ENCODE measurements around the gene CSE1L. TPM values are rescaled to one million over a fixed set of nuclear protein-coding genes. Genes with fewer than 3 reads are reported as not detected.

The CSE1L gene
- polyA plus RNA-seq, 1 of the 3 experiments (the other 2 are of a cell fraction), result 18.8 TPM

DNA sequence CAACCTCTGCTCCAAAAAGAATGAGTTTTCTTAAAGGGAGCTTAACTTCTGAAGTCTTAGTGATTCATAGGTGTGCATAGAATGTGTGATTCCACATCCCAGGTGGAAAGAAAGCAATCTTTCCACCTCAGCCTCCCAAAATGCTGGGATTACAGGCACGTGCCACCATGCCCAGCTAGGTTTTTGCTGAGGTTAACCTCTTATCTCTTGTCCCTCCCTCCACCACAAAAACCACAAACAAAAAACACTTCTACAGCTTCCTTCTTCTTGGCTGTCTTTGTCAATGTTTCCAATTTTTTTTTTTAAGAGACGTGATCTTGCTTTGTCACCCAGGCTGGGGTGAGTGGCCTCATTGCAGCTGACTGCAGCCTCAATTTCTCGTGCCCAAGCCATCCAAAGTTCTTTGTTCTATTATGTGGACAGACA lies 8.1 kb upstream of the CSE1L start:
- whole genome bisulfite sequencing (ENCODE audit: low lambda C conversion rate), result 92% methylated on average over 3 of the region's 3 CpGs
- ChIA-PET POLR2A (no interaction called here), CTCF (interaction anchor here (0.9 to 2.3 kb wide), 3 partner anchors 9 to 180 kb away, joined by 3 to 4 read pairs (median 3); no protein-coding TSS in a partner anchor)
- H3K79me2 ChIP-seq (ENCODE audit: insufficient read depth), result no peaks in the 10 kb centered on the region
- H3K9me3 ChIP-seq, result no peaks in the 10 kb centered on the region
- no peak for DNase-seq
- no peaks in the 10 kb centered on the region for H3F3A ChIP-seq (replicated peaks; ENCODE audit: insufficient read depth)
- peaks cover 16 to 24% of the 10 kb centered on the region in 2 experiments for H3K36me3 ChIP-seq (replicated peaks in 1 of 2; ENCODE audit: control insufficient read depth in 1 of 2, insufficient read depth in 2 of 2, low read length in 1 of 2)
- no peaks in the 10 kb centered on the region for H3K9me2 ChIP-seq
- no peak overlapping the region for H3K4me3 ChIP-seq (ENCODE audit: low read depth in 2 of 2, low read length in 1 of 2)
- no peaks in the 10 kb centered on the region for H4K20me1 ChIP-seq (ENCODE audit: insufficient read depth)
- no peaks in the 10 kb centered on the region for H3K4me1 ChIP-seq (ENCODE audit: control insufficient read depth in 1 of 2, insufficient read depth in 2 of 2, low read depth in 1 of 2, low read length in 1 of 2)
- no peaks in the 10 kb centered on the region for H3K27me3 ChIP-seq (ENCODE audit: insufficient read depth)
- no peak overlapping the region for H3K27ac ChIP-seq (ENCODE audit: low read depth in 2 of 2, low read length in 1 of 2)
- no peak overlapping the region for H2AFZ ChIP-seq (ENCODE audit: low read depth)
- TF ChIP-seq, protein P1, sequence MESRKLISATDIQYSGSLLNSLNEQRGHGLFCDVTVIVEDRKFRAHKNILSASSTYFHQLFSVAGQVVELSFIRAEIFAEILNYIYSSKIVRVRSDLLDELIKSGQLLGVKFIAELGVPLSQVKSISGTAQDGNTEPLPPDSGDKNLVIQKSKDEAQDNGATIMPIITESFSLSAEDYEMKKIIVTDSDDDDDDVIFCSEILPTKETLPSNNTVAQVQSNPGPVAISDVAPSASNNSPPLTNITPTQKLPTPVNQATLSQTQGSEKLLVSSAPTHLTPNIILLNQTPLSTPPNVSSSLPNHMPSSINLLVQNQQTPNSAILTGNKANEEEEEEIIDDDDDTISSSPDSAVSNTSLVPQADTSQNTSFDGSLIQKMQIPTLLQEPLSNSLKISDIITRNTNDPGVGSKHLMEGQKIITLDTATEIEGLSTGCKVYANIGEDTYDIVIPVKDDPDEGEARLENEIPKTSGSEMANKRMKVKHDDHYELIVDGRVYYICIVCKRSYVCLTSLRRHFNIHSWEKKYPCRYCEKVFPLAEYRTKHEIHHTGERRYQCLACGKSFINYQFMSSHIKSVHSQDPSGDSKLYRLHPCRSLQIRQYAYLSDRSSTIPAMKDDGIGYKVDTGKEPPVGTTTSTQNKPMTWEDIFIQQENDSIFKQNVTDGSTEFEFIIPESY (IDR thresholded peaks at IDR 0.05; ENCODE audit: borderline replicate concordance, low read depth), result no peak
- TF ChIP-seq TEAD4 (IDR thresholded peaks at IDR 0.05; ENCODE audit: borderline replicate concordance, insufficient read depth) (no peak), NFIC (IDR thresholded peaks at IDR 0.05; ENCODE audit: borderline replicate concordance) (no peak), FOXM1 (IDR thresholded peaks at IDR 0.05; ENCODE audit: low read depth) (no peak), SIN3A (IDR thresholded peaks at IDR 0.05; ENCODE audit: borderline replicate concordance, low read depth, low read length) (no peak), TCF12 (IDR thresholded peaks at IDR 0.05) (no peak), RXRA (IDR thresholded peaks at IDR 0.05; ENCODE audit: borderline replicate concordance, low read depth) (no peak), POLR2AphosphoS5 (IDR thresholded peaks at IDR 0.05; ENCODE audit: low read depth, low read length) (no peak), JUND (IDR thresholded peaks at IDR 0.05) (no peak), GABPA (IDR thresholded peaks at IDR 0.05; ENCODE audit: low read depth) (no peak), MEF2A (IDR thresholded peaks at IDR 0.05; ENCODE audit: borderline replicate concordance, low read depth) (no peak), RCOR1 (IDR thresholded peaks at IDR 0.05; ENCODE audit: low read length) (no peak), MXI1 (IDR thresholded peaks at IDR 0.05; ENCODE audit: low read depth, low read length) (no peak)
- TF ChIP-seq, protein P2, sequence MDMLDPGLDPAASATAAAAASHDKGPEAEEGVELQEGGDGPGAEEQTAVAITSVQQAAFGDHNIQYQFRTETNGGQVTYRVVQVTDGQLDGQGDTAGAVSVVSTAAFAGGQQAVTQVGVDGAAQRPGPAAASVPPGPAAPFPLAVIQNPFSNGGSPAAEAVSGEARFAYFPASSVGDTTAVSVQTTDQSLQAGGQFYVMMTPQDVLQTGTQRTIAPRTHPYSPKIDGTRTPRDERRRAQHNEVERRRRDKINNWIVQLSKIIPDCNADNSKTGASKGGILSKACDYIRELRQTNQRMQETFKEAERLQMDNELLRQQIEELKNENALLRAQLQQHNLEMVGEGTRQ (IDR thresholded peaks at IDR 0.05; ENCODE audit: borderline replicate concordance, low read depth, low read length), result no peak
- TF ChIP-seq, protein P3, sequence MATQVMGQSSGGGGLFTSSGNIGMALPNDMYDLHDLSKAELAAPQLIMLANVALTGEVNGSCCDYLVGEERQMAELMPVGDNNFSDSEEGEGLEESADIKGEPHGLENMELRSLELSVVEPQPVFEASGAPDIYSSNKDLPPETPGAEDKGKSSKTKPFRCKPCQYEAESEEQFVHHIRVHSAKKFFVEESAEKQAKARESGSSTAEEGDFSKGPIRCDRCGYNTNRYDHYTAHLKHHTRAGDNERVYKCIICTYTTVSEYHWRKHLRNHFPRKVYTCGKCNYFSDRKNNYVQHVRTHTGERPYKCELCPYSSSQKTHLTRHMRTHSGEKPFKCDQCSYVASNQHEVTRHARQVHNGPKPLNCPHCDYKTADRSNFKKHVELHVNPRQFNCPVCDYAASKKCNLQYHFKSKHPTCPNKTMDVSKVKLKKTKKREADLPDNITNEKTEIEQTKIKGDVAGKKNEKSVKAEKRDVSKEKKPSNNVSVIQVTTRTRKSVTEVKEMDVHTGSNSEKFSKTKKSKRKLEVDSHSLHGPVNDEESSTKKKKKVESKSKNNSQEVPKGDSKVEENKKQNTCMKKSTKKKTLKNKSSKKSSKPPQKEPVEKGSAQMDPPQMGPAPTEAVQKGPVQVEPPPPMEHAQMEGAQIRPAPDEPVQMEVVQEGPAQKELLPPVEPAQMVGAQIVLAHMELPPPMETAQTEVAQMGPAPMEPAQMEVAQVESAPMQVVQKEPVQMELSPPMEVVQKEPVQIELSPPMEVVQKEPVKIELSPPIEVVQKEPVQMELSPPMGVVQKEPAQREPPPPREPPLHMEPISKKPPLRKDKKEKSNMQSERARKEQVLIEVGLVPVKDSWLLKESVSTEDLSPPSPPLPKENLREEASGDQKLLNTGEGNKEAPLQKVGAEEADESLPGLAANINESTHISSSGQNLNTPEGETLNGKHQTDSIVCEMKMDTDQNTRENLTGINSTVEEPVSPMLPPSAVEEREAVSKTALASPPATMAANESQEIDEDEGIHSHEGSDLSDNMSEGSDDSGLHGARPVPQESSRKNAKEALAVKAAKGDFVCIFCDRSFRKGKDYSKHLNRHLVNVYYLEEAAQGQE (IDR thresholded peaks at IDR 0.05; ENCODE audit: low read depth, low read length), result no peak
- TF ChIP-seq, protein P4, sequence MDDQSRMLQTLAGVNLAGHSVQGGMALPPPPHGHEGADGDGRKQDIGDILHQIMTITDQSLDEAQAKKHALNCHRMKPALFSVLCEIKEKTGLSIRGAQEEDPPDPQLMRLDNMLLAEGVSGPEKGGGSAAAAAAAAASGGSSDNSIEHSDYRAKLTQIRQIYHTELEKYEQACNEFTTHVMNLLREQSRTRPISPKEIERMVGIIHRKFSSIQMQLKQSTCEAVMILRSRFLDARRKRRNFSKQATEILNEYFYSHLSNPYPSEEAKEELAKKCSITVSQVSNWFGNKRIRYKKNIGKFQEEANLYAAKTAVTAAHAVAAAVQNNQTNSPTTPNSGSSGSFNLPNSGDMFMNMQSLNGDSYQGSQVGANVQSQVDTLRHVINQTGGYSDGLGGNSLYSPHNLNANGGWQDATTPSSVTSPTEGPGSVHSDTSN (IDR thresholded peaks at IDR 0.05), result no peak
- TF ChIP-seq, protein P5, sequence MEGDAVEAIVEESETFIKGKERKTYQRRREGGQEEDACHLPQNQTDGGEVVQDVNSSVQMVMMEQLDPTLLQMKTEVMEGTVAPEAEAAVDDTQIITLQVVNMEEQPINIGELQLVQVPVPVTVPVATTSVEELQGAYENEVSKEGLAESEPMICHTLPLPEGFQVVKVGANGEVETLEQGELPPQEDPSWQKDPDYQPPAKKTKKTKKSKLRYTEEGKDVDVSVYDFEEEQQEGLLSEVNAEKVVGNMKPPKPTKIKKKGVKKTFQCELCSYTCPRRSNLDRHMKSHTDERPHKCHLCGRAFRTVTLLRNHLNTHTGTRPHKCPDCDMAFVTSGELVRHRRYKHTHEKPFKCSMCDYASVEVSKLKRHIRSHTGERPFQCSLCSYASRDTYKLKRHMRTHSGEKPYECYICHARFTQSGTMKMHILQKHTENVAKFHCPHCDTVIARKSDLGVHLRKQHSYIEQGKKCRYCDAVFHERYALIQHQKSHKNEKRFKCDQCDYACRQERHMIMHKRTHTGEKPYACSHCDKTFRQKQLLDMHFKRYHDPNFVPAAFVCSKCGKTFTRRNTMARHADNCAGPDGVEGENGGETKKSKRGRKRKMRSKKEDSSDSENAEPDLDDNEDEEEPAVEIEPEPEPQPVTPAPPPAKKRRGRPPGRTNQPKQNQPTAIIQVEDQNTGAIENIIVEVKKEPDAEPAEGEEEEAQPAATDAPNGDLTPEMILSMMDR (IDR thresholded peaks at IDR 0.05), result no peak
- H3K9ac ChIP-seq, result no peak overlapping the region
- no peak overlapping the region for H3K4me2 ChIP-seq

Data from SK-N-SH (cell line).